Measurements from ENCODE around the gene KDSR. TPM values are rescaled to one million over a fixed set of nuclear protein-coding genes. Genes with fewer than 3 reads are reported as not detected.

KDSR gene
- total and polyA plus RNA-seq, 2 of the 13 experiments (the other 11 are each of a cell fraction or from before 2014, with no cell fraction given), result 10.4 to 20.9 TPM

- Histone ChIP-seq H2AFZ (ENCODE audit: low read length) (no peak overlapping the region), H3K27ac (ENCODE audit: extremely low read length, insufficient read depth, low read length) (no peak overlapping the region), H3K4me1 (ENCODE audit: insufficient read depth, low read length) (no peaks in the 10 kb centered on the region), H3K4me3 (replicated peaks in 1 of 3; ENCODE audit: insufficient read depth in 1 of 3, low read depth in 2 of 3, low read length in 3 of 3) (no peak overlapping the region), H3K27me3 (ENCODE audit: control insufficient read depth in 1 of 2, insufficient read depth in 2 of 2, low read length in 2 of 2) (peaks cover 2 to 9% of the 10 kb centered on the region in 2 experiments; a peak in 1 of 5 replicates), H3K36me3 (replicated peaks in 1 of 2; ENCODE audit: control insufficient read depth in 1 of 2, insufficient read depth in 2 of 2, low read length in 2 of 2) (no peaks in the 10 kb centered on the region), H3K9ac (ENCODE audit: insufficient read depth, low read depth, low read length) (no peak overlapping the region), H3K79me2 (ENCODE audit: insufficient read depth, low read length) (no peaks in the 10 kb centered on the region), H3K4me2 (ENCODE audit: low read depth, low read length) (no peak overlapping the region), H4K20me1 (ENCODE audit: insufficient read depth, low read length) (no peaks in the 10 kb centered on the region), H3K9me3 (ENCODE audit: low read length) (no peaks in the 10 kb centered on the region)
- in situ Hi-C loops (cut with HindIII; ENCODE audit: extremely low pct_ligation_motif_present, low pct_unique_long_range_greater_than_20kb), result no loop called here
- no peak for TF ChIP-seq TBX2 (CRISPR knock-in tag; IDR thresholded peaks at IDR 0.05; ENCODE audit: borderline replicate concordance)
- TF ChIP-seq ZNF496 (CRISPR knock-in tag; IDR thresholded peaks at IDR 0.05; ENCODE audit: insufficient replicate concordance), result no peak
- TF ChIP-seq GPN1 (CRISPR knock-in tag; IDR thresholded peaks at IDR 0.05; ENCODE audit: borderline replicate concordance), result no peak
- TF ChIP-seq ELF1 (CRISPR knock-in tag; IDR thresholded peaks at IDR 0.05), result no peak
- FAIRE-seq (no peak), ATAC-seq (no peak), DNase-seq (ENCODE audit: low spot score) (no peak)
- CTCF ChIA-PET (ENCODE audit: low intra/inter-chr PET ratio, low total read pairs), result no interaction called here
- no TSS peak for BruUV-seq (replicated peaks)
- POLR2A ChIA-PET, result no interaction called here
- WGBS (ENCODE audit: low lambda C conversion rate), result 32% methylated on average over 7 of the region's 7 CpGs
- intact Hi-C loops (cut with micrococcal nuclease; ENCODE audit: unreplicated experiment), result no loop called here
Measured at GRCh38 chr18:63290821-63291200, 76.2 kb downstream of the KDSR start.

GRCh38 chr18:63290166-63290820, 76.7 kb downstream of the KDSR start:
- H3K36me3 ChIP-seq (replicated peaks in 1 of 2; ENCODE audit: control insufficient read depth in 1 of 2, insufficient read depth in 2 of 2, low read length in 2 of 2), result no peaks in the 10 kb centered on the region
- H3K4me3 ChIP-seq (replicated peaks in 1 of 3; ENCODE audit: insufficient read depth in 1 of 3, low read depth in 2 of 3, low read length in 3 of 3), result no peak overlapping the region
- H3K9me3 ChIP-seq (ENCODE audit: low read length), result no peaks in the 10 kb centered on the region
- in situ Hi-C loops (cut with HindIII; ENCODE audit: extremely low pct_ligation_motif_present, low pct_unique_long_range_greater_than_20kb), result no loop called here
- CTCF ChIA-PET (ENCODE audit: low intra/inter-chr PET ratio, low total read pairs), result no interaction called here
- peaks cover 2 to 12% of the 10 kb centered on the region in 2 experiments; a peak in 2 of 5 replicates for H3K27me3 ChIP-seq (ENCODE audit: control insufficient read depth in 1 of 2, insufficient read depth in 2 of 2, low read length in 2 of 2)
- no peak for TF ChIP-seq ZNF121 (CRISPR knock-in tag; IDR thresholded peaks at IDR 0.05)
- no peak for TF ChIP-seq GLI4 (CRISPR knock-in tag; IDR thresholded peaks at IDR 0.05; ENCODE audit: borderline replicate concordance)
- BruUV-seq (replicated peaks), result no TSS peak
- no peak for ATAC-seq
- no peaks in the 10 kb centered on the region for H3K4me1 ChIP-seq (ENCODE audit: insufficient read depth, low read length)
- no peak for DNase-seq (ENCODE audit: low spot score)
- no peak overlapping the region for H3K27ac ChIP-seq (ENCODE audit: extremely low read length, insufficient read depth, low read length)
- no peak for FAIRE-seq
- WGBS (ENCODE audit: low lambda C conversion rate), result 28% methylated on average over 6 of the region's 6 CpGs
- H4K20me1 ChIP-seq (ENCODE audit: insufficient read depth, low read length), result no peaks in the 10 kb centered on the region
- H2AFZ ChIP-seq (ENCODE audit: low read length), result no peak overlapping the region
- intact Hi-C loops (cut with micrococcal nuclease; ENCODE audit: unreplicated experiment), result no loop called here
- H3K79me2 ChIP-seq (ENCODE audit: insufficient read depth, low read length), result no peaks in the 10 kb centered on the region
- no peak overlapping the region for H3K9ac ChIP-seq (ENCODE audit: insufficient read depth, low read depth, low read length)
- POLR2A ChIA-PET, result no interaction called here
- H3K4me2 ChIP-seq (ENCODE audit: low read depth, low read length), result no peak overlapping the region

All from HepG2 (cell line).